ENCODE data around the gene ZBTB40.

GRCh38 chr1:22502202-22502601 is 50.6 kb downstream of the ZBTB40 start:
- TF ChIP-seq CTCF (IDR thresholded peaks at IDR 0.05) (no peak), CREB1 (CRISPR knock-in tag; IDR thresholded peaks at IDR 0.05) (no peak), ESRRA (CRISPR knock-in tag; IDR thresholded peaks at IDR 0.05; ENCODE audit: borderline replicate concordance) (no peak), MAX (CRISPR knock-in tag; IDR thresholded peaks at IDR 0.05) (no peak), E2F5 (CRISPR knock-in tag; IDR thresholded peaks at IDR 0.05) (no peak), AR (CRISPR knock-in tag; IDR thresholded peaks at IDR 0.05) (no peak), HMGXB4 (CRISPR knock-in tag; IDR thresholded peaks at IDR 0.05) (no peak)
